HepG2 (cell line): ENCODE measurements around the gene DAB1.

Experiments used
- CBFB ChIP-seq: sonication (generic); formaldehyde crosslinking; IDR thresholded peaks from 2 replicates; pipeline ENCODE4 v1.4.0; 2020; ENCODE audit warnings: missing genetic modification reagents
- JUND ChIP-seq: sonication (generic); formaldehyde crosslinking; IDR thresholded peaks from 2 replicates; pipeline ENCODE4 v1.8.0; 2022; ENCODE audit warnings: mild to moderate bottlenecking, missing genetic modification reagents
- SMC3 ChIP-seq: IDR thresholded peaks from 2 replicates; pipeline ENCODE4 v1.6.1; 2011; ENCODE audit warnings: low read length, improper control_type of control experiment
- TAF1 ChIP-seq: sonication (generic); formaldehyde crosslinking; IDR thresholded peaks from 2 replicates; pipeline ENCODE4 v1.4.0; 2020; ENCODE audit warnings: missing genetic modification reagents
- ZNF232 ChIP-seq: sonication (generic); formaldehyde crosslinking; IDR thresholded peaks from 2 replicates; pipeline ENCODE4 v1.4.0; 2020; ENCODE audit warnings: missing genetic modification reagents, borderline replicate concordance
- ZNF609 ChIP-seq: sonication (generic); formaldehyde crosslinking; IDR thresholded peaks from 2 replicates; pipeline ENCODE4 v1.4.0; 2020; ENCODE audit warnings: mild to moderate bottlenecking, missing genetic modification reagents, borderline replicate concordance
- ZNF660 ChIP-seq: sonication (generic); formaldehyde crosslinking; IDR thresholded peaks from 2 replicates; pipeline ENCODE4 v1.5.1; 2020; ENCODE audit warnings: mild to moderate bottlenecking, low read depth, missing genetic modification reagents, borderline replicate concordance
- TF ChIP-seq, protein P1 (sequence below): sonication (generic); formaldehyde crosslinking; IDR thresholded peaks from 2 replicates; pipeline ENCODE4 v1.5.0; 2020; ENCODE audit warnings: mild to moderate bottlenecking, missing genetic modification reagents, moderate library complexity

DNA sequence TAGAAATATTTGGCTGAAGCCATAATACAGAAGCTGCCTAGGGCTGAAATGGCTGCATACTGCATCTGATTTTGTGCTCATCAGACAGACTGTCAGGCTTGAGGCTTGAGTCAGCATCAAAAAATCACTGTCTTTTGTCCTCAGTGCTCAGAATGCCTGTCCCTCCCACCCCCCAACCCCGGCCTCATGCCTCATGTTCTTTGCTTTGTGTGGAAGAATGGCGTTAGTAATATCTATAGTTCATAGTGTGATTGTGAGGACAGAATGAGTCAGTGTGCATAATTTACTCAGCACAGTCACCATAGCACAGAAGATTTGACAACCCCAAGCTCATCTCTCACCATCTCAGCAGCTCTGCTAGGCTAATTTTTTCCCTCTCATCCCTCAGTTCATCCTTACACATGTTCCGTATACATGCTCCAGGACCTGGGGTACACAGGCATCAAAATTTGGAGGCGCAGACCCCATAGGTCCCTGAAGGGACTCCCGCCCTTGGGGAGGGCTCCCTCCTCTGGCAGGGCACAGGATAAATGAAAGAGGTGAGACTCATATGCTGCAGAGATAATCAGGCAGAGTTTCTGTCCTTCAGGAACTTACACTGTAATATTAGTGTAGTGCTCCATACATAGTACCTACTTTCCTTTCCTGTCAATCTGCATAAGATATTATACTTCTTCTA lies 299.0 kb downstream of the DAB1 start:
- TF ChIP-seq, protein P1, sequence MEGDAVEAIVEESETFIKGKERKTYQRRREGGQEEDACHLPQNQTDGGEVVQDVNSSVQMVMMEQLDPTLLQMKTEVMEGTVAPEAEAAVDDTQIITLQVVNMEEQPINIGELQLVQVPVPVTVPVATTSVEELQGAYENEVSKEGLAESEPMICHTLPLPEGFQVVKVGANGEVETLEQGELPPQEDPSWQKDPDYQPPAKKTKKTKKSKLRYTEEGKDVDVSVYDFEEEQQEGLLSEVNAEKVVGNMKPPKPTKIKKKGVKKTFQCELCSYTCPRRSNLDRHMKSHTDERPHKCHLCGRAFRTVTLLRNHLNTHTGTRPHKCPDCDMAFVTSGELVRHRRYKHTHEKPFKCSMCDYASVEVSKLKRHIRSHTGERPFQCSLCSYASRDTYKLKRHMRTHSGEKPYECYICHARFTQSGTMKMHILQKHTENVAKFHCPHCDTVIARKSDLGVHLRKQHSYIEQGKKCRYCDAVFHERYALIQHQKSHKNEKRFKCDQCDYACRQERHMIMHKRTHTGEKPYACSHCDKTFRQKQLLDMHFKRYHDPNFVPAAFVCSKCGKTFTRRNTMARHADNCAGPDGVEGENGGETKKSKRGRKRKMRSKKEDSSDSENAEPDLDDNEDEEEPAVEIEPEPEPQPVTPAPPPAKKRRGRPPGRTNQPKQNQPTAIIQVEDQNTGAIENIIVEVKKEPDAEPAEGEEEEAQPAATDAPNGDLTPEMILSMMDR (CRISPR knock-in tag): 0 out of 2 replicates have a peak, but pooled peaks have one; percentile 16
- TF ChIP-seq CBFB (CRISPR knock-in tag): no peak
- TF ChIP-seq SMC3: no peak
- TF ChIP-seq TAF1 (CRISPR knock-in tag): no peak
- no peak for TF ChIP-seq ZNF660
- no peak for TF ChIP-seq ZNF232 (CRISPR knock-in tag)
- TF ChIP-seq JUND: no peak
- no peak for TF ChIP-seq ZNF609 (CRISPR knock-in tag)
